IMR-90 (cell line): Measurements from ENCODE around the gene NTMT2. TPM values are rescaled to one million over a fixed set of nuclear protein-coding genes. Genes with fewer than 3 reads are reported as not detected.

Experiments
- ATAC-seq: fragments of 200-7000 bp; cut with Tn5 transposase; 2 replicates; pipeline ENCODE4 v1.9.1; 2020; ENCODE audit warnings: low read depth, mild to moderate bottlenecking, moderate library complexity
- BruUV-seq: library from RNA; stranded (reverse); fragments of 400-500 nt; replicated peaks from 2 replicates; lab custom pipeline; 2021; lab: Mats Ljungman, UMichigan
- CTCF ChIA-PET: fragments of 300-600 bp; formaldehyde crosslinking; extraction: SDS; loops from one replicate; lab custom pipeline; 2021; ENCODE audit warnings: antibody characterized with exemption; lab: Yijun Ruan, JAX
- POLR2A ChIA-PET: fragments of 300-600 bp; sonication (Branson Sonifier 250); formaldehyde crosslinking; loops from one replicate; lab custom pipeline; 2022; ENCODE audit warnings: antibody characterized with exemption; ENCODE audit not compliant: unreplicated experiment; lab: Charles Lee
- DNase-seq: peaks from one replicate; pipeline ENCODE4 v3.0.0; 2013
- H2AFZ ChIP-seq: replicated peaks from 2 replicates; pipeline ENCODE3; 2013; ENCODE audit warnings: low read length, mild to moderate bottlenecking; ENCODE audit not compliant: poor library complexity
- H2AK5ac ChIP-seq: 2 replicates; pipeline ENCODE4 v1.6.1; 2013; ENCODE audit warnings: low read depth, low read length, inconsistent platforms
- H2AK9ac ChIP-seq: replicated peaks from 2 replicates; pipeline ENCODE3; 2013; ENCODE audit warnings: mild to moderate bottlenecking, low read depth, low read length, moderate library complexity; ENCODE audit not compliant: poor library complexity
- H2BK120ac ChIP-seq: 2 replicates; pipeline ENCODE4 v1.6.1; 2013; ENCODE audit warnings: low read depth, low read length, inconsistent platforms
- H2BK15ac ChIP-seq: 3 replicates; pipeline ENCODE4 v1.6.1; 2013; ENCODE audit warnings: low read depth, low read length, inconsistent platforms
- H2BK20ac ChIP-seq: 2 replicates; pipeline ENCODE4 v1.6.1; 2013; ENCODE audit warnings: low read depth, mild to moderate bottlenecking, inconsistent platforms, low read length, moderate library complexity
- H2BK5ac ChIP-seq: 2 replicates; pipeline ENCODE4 v1.6.1; 2013; ENCODE audit warnings: mild to moderate bottlenecking, low read depth, low read length, inconsistent platforms; ENCODE audit not compliant: poor library complexity, severe bottlenecking
- H3K14ac ChIP-seq: replicated peaks from 2 replicates; pipeline ENCODE4 v1.6.1; 2013; ENCODE audit warnings: low read depth, low read length, inconsistent platforms
- H3K18ac ChIP-seq: 2 replicates; pipeline ENCODE4 v1.6.1; 2013; ENCODE audit warnings: low read depth, low read length, control low read depth
- H3K23ac ChIP-seq: 2 replicates; pipeline ENCODE4 v1.6.1; 2013; ENCODE audit warnings: low read depth, low read length, inconsistent platforms
- H3K27ac ChIP-seq: 2 replicates; pipeline ENCODE4 v1.5.1; 2013; ENCODE audit warnings: mild to moderate bottlenecking, control low read depth, low read length; ENCODE audit not compliant: insufficient read depth
- H3K27me3 ChIP-seq: 2 replicates; pipeline ENCODE4 v1.6.1; 2013; ENCODE audit warnings: low read length; ENCODE audit not compliant: control insufficient read depth, insufficient read depth
- H3K36me3 ChIP-seq: 2 replicates; pipeline ENCODE4 v1.6.1; 2013; ENCODE audit warnings: low read length, mixed read lengths; ENCODE audit not compliant: control insufficient read depth, insufficient read depth
- H3K4ac ChIP-seq: 2 replicates; pipeline ENCODE4 v1.6.1; 2013; ENCODE audit warnings: low read depth, low read length, inconsistent platforms
- H3K4me1 ChIP-seq: 2 replicates; pipeline ENCODE4 v1.6.1; 2013; ENCODE audit warnings: low read length, mixed read lengths; ENCODE audit not compliant: control insufficient read depth, insufficient read depth
- H3K4me2 ChIP-seq: 2 replicates; pipeline ENCODE4 v1.6.1; 2013; ENCODE audit warnings: low read depth, mild to moderate bottlenecking, control low read depth, low read length, moderate library complexity
- H3K4me3 ChIP-seq: 2 replicates; pipeline ENCODE4 v1.5.1; 2013; ENCODE audit warnings: low read depth, mild to moderate bottlenecking, control low read depth, low read length, moderate library complexity; ENCODE audit not compliant: insufficient read depth
- H3K56ac ChIP-seq: 2 replicates; pipeline ENCODE4 v1.6.1; 2013; ENCODE audit warnings: low read length, inconsistent platforms; ENCODE audit not compliant: insufficient read depth; ENCODE audit errors: extremely low read depth
- H3K79me1 ChIP-seq, 2 experiments: 2 replicates each; pipeline ENCODE4 v1.6.1; 2013; ENCODE audit warnings: low read length in 2 of 2, inconsistent platforms in 1 of 2, low read depth in 1 of 2
- H3K9ac ChIP-seq: 2 replicates; pipeline ENCODE4 v1.6.1; 2013; ENCODE audit warnings: low read depth, low read length, control low read depth
- H3K9me1 ChIP-seq: 2 replicates; pipeline ENCODE4 v1.6.1; 2013; ENCODE audit warnings: low read length, inconsistent platforms; ENCODE audit not compliant: insufficient read depth
- H3K9me3 ChIP-seq: 2 replicates; pipeline ENCODE4 v1.6.1; 2013; ENCODE audit warnings: low read length; ENCODE audit not compliant: control insufficient read depth, insufficient read depth
- H4K20me1 ChIP-seq: 2 replicates; pipeline ENCODE4 v1.6.1; 2013; ENCODE audit warnings: low read length, inconsistent platforms; ENCODE audit not compliant: insufficient read depth
- H4K5ac ChIP-seq: 2 replicates; pipeline ENCODE4 v1.6.1; 2013; ENCODE audit warnings: mild to moderate bottlenecking, low read depth, low read length, control low read depth
- H4K8ac ChIP-seq, 2 experiments: 2 replicates each; pipeline ENCODE4 v1.6.1; 2013; ENCODE audit warnings: low read depth in 2 of 2, low read length in 2 of 2, control low read depth in 1 of 2, inconsistent platforms in 1 of 2
- H4K91ac ChIP-seq: 2 replicates; pipeline ENCODE4 v1.6.1; 2013; ENCODE audit warnings: low read depth, low read length, inconsistent platforms; ENCODE audit not compliant: insufficient read depth
- BHLHE40 ChIP-seq: fragments of 150-350 bp; IDR thresholded peaks from 2 replicates; pipeline ENCODE4 v1.6.1; 2016; ENCODE audit warnings: mild to moderate bottlenecking, low read depth, low read length
- CEBPB ChIP-seq: IDR thresholded peaks from 2 replicates; pipeline ENCODE4 v1.6.1; 2012; ENCODE audit warnings: low read depth, low read length, improper control_type of control experiment
- CHD1 ChIP-seq: IDR thresholded peaks from 2 replicates; pipeline ENCODE4 v1.6.1; 2012; ENCODE audit warnings: low read depth, low read length, improper control_type of control experiment
- FOS ChIP-seq: fragments of 150-350 bp; IDR thresholded peaks from 2 replicates; pipeline ENCODE4 v1.6.1; 2016; ENCODE audit warnings: low read depth, low read length
- MXI1 ChIP-seq: IDR thresholded peaks from 2 replicates; pipeline ENCODE4 v1.6.1; 2012; ENCODE audit warnings: low read depth, mild to moderate bottlenecking, low read length, moderate library complexity, borderline replicate concordance
- NFE2L2 ChIP-seq: fragments of 150-350 bp; IDR thresholded peaks from 2 replicates; pipeline ENCODE4 v1.6.1; 2016; ENCODE audit warnings: low read depth, mild to moderate bottlenecking, low read length
- POLR2A ChIP-seq: IDR thresholded peaks from 2 replicates; pipeline ENCODE4 v1.6.1; 2012; ENCODE audit warnings: mild to moderate bottlenecking, low read depth, low read length
- RCOR1 ChIP-seq: IDR thresholded peaks from 2 replicates; pipeline ENCODE4 v1.6.1; 2012; ENCODE audit warnings: mild to moderate bottlenecking, low read length, improper control_type of control experiment; ENCODE audit not compliant: insufficient replicate concordance
- RFX5 ChIP-seq: IDR thresholded peaks from 2 replicates; pipeline ENCODE4 v1.8.0; 2012; ENCODE audit warnings: low read depth, mild to moderate bottlenecking, low read length, moderate library complexity
- SMC3 ChIP-seq: fragments of 150-350 bp; IDR thresholded peaks from 2 replicates; pipeline ENCODE4 v1.6.1; 2016; ENCODE audit warnings: low read depth, mild to moderate bottlenecking, antibody characterized with exemption, low read length, moderate library complexity
- WGBS, 2 experiments: methylation state at CpG; one replicate each; pipeline versions ENCODE4 v1.1.5 to v1.1.7; 2013; ENCODE audit warnings: missing lambda C conversion rate in 2 of 2; ENCODE audit not compliant: insufficient read length in 1 of 2; ENCODE audit errors: extremely low coverage in 2 of 2; 5-methylcytosine and 5-hydroxymethylcytosine counted together
- dilution Hi-C: fragments of 300-500 bp; cut with HindIII; formaldehyde crosslinking; loops from one replicate; pipeline ENCODE4 v1.14.3; 2018; ENCODE audit warnings: low sequenced_read_pairs; ENCODE audit not compliant: unreplicated experiment
- in situ Hi-C: fragments of 300-500 bp; cut with MboI; formaldehyde crosslinking; loops from 3 replicates; pipeline ENCODE4 v1.14.3; 2019; ENCODE audit warnings: low sequenced_read_pairs, inconsistent platforms, mixed read lengths
- intact Hi-C: fragments of 100-400 bp; cut with micrococcal nuclease; formaldehyde crosslinking; loops from 2 replicates; pipeline ENCODE4 v1.10.0; 2022
- polyA plus RNA-seq, 3 experiments: library from polyadenylated mRNA; depleted of rRNA; stranded (reverse); fragments of >200 nt; gene quantifications; 2 replicates each; pipeline ENCODE4 v1.2.3, GENCODE V29; 2012; ENCODE audit warnings: low replicate concordance in 1 of 3
- total RNA-seq: library from RNA; depleted of rRNA; stranded (reverse); fragments of >200 nt; gene quantifications from 2 replicates; pipeline ENCODE4 v1.2.3, GENCODE V29; 2012
- TF ChIP-seq, protein P1 (sequence below): fragments of 150-350 bp; IDR thresholded peaks from 2 replicates; pipeline ENCODE4 v1.6.1; 2016; ENCODE audit warnings: low read depth, mild to moderate bottlenecking, low read length, moderate library complexity, borderline replicate concordance
- TF ChIP-seq, protein P2 (sequence below): conservative IDR thresholded peaks from 2 replicates; pipeline ENCODE4 v1.5.1; 2012; ENCODE audit warnings: mild to moderate bottlenecking, low read depth, low read length, improper control_type of control experiment

Gene NTMT2
- total and polyA plus RNA-seq, 2 of the 4 experiments (the other 2 are of a cell fraction), result not detected

DNA sequence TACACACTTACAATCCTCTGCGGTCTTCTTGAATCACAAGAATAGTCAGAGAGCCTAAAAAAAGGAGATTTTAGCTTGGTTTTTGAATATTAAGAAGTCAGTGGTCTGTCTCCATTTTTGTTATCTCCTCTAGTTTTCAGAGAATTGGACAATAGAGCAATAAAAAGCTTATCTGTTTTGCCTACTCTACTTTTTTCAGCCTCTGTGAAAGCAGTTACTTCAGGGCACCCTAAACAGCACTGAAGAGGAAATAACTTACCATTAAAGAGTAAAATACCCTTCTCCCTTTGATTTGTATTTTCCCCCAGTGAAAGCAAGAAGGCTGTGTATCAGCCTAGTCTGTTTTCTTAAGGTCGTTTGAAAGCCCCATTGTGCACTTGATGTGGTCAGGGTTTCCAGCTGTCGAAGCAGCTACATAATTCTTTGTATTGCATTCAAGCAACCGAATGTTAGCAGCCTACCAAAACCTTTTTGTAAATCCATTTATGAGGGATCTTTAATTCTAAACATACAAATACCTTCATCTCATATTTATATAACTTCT lies 1.0 kb downstream of the NTMT2 start:
- Histone ChIP-seq H2BK15ac (no peak overlapping the region), H3K9me3 (peaks cover 3% of the 10 kb centered on the region; the same call in 1 of the 2 replicates), H3K14ac (no peak overlapping the region), H4K8ac (no peak overlapping the region), H3K4me1 (no peaks in the 10 kb centered on the region), H3K27ac (no peak overlapping the region), H2AK9ac (no peak overlapping the region), H2BK20ac (no peak overlapping the region), H3K23ac (no peak overlapping the region), H2BK120ac (no peak overlapping the region), H3K4me3 (no peak overlapping the region), H2AK5ac (no peak overlapping the region), H3K9ac (no peak overlapping the region), H4K20me1 (no peaks in the 10 kb centered on the region), H3K36me3 (no peaks in the 10 kb centered on the region), H4K5ac (no peak overlapping the region), H3K56ac (no peak overlapping the region), H3K4me2 (no peak overlapping the region), H4K91ac (no peak overlapping the region), H2BK5ac (no peak overlapping the region), H3K9me1 (no peaks in the 10 kb centered on the region), H3K18ac (no peak overlapping the region), H3K79me1 (no peaks in the 10 kb centered on the region), H2AFZ (no peak overlapping the region), H3K4ac (no peak overlapping the region), H3K27me3 (no peaks in the 10 kb centered on the region)
- CTCF ChIA-PET, result no interaction called here
- no peak for TF ChIP-seq RFX5
- TF ChIP-seq MXI1, result no peak
- no peak for TF ChIP-seq NFE2L2
- TF ChIP-seq, protein P1, sequence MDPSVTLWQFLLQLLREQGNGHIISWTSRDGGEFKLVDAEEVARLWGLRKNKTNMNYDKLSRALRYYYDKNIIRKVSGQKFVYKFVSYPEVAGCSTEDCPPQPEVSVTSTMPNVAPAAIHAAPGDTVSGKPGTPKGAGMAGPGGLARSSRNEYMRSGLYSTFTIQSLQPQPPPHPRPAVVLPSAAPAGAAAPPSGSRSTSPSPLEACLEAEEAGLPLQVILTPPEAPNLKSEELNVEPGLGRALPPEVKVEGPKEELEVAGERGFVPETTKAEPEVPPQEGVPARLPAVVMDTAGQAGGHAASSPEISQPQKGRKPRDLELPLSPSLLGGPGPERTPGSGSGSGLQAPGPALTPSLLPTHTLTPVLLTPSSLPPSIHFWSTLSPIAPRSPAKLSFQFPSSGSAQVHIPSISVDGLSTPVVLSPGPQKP, result no peak
- no peak for TF ChIP-seq BHLHE40
- TF ChIP-seq RCOR1, result no peak
- TF ChIP-seq CEBPB, result no peak
- no peak for TF ChIP-seq FOS
- TF ChIP-seq SMC3, result no peak
- no peak for TF ChIP-seq CHD1
- TF ChIP-seq POLR2A, result no peak
- TF ChIP-seq, protein P2, sequence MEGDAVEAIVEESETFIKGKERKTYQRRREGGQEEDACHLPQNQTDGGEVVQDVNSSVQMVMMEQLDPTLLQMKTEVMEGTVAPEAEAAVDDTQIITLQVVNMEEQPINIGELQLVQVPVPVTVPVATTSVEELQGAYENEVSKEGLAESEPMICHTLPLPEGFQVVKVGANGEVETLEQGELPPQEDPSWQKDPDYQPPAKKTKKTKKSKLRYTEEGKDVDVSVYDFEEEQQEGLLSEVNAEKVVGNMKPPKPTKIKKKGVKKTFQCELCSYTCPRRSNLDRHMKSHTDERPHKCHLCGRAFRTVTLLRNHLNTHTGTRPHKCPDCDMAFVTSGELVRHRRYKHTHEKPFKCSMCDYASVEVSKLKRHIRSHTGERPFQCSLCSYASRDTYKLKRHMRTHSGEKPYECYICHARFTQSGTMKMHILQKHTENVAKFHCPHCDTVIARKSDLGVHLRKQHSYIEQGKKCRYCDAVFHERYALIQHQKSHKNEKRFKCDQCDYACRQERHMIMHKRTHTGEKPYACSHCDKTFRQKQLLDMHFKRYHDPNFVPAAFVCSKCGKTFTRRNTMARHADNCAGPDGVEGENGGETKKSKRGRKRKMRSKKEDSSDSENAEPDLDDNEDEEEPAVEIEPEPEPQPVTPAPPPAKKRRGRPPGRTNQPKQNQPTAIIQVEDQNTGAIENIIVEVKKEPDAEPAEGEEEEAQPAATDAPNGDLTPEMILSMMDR, result no peak
- in situ Hi-C loops (no loop called here), intact Hi-C loops (no loop called here), dilution Hi-C loops (no loop called here)
- WGBS, 2 experiments, result no CpG with 5 or more reads among the region's 4 CpGs
- POLR2A ChIA-PET, result no interaction called here
- ATAC-seq (no peak), DNase-seq (no peak)
- no TSS peak for BruUV-seq
